ENCODE results near the gene GSE1. TPM values are rescaled to one million over a fixed set of nuclear protein-coding genes. Genes with fewer than 3 reads are reported as not detected.

Gene GSE1
- total and polyA plus RNA-seq, 9 of the 15 experiments (the other 6 are each of a cell fraction or from before 2014, with no cell fraction given): 12.2 to 244 (median 57.9) TPM

DNA sequence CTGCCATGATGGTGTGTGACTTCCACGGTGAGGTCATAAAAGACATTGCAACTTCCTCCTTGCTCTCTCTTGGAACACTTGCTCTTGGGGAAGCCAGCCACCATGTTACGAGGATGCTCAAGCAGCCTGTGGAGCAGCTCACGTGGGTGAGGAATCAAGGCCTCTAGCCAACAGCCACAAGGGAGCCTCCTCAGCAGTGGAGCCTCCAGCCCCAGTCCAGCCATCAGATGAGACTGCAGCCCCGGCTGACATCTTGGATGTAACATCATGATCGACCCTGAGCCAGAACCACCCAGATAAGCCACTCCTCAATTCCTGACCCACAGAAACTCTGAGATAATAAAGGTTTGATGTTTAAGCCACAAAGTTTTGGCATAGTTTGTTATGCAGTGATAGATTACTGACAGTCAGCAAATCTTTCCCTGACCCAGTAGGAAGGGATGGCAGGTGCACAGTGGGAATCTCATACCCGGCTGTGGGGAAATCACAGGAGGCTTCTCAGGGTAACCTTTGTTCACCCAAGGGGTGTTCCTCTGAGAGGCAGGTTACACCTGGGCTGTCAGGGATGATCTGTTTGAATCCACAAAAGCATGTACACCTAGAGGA is 99.0 kb downstream of the GSE1 start (continued):
- no peak for TF ChIP-seq ELF2 (CRISPR knock-in tag; IDR thresholded peaks at IDR 0.05)
- TF ChIP-seq GTF3C2 (IDR thresholded peaks at IDR 0.05; ENCODE audit: borderline replicate concordance, extremely low read depth, insufficient read length): no peak
- TF ChIP-seq RBM25 (IDR thresholded peaks at IDR 0.05; ENCODE audit: low read depth, low read length, severe bottlenecking): peak; percentile 43
- no peak for TF ChIP-seq ZNF766 (CRISPR knock-in tag; conservative IDR thresholded peaks at IDR 0.05)
- TF ChIP-seq ZNF224 (CRISPR knock-in tag; IDR thresholded peaks at IDR 0.05): no peak
- no peak for TF ChIP-seq MGA (IDR thresholded peaks at IDR 0.05)
- TF ChIP-seq, protein P1, sequence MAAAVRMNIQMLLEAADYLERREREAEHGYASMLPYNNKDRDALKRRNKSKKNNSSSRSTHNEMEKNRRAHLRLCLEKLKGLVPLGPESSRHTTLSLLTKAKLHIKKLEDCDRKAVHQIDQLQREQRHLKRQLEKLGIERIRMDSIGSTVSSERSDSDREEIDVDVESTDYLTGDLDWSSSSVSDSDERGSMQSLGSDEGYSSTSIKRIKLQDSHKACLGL (CRISPR knock-in tag; IDR thresholded peaks at IDR 0.05; ENCODE audit: borderline replicate concordance, poor library complexity, severe bottlenecking): no peak
- TF ChIP-seq ZZZ3 (IDR thresholded peaks at IDR 0.05): no peak
- TF ChIP-seq ZBTB17 (CRISPR knock-in tag; IDR thresholded peaks at IDR 0.05): no peak
- 0 out of 2 replicates have a peak, but pooled peaks have one; percentile 21 for TF ChIP-seq MAFG (tag; conservative IDR thresholded peaks at IDR 0.05)
- TF ChIP-seq C11orf30 (IDR thresholded peaks at IDR 0.05; ENCODE audit: low read depth): peak; percentile 25; the same call in 1 of the 2 replicates
- peak in 1 of 2 experiments; percentile 87; a peak in 2 of 3 replicates for TF ChIP-seq CBX3 (IDR thresholded peaks at IDR 0.05; ENCODE audit: borderline replicate concordance in 1 of 2, low read length in 2 of 2)
